ENCODE data around the gene NFIX. TPM values are rescaled to one million over a fixed set of nuclear protein-coding genes. Genes with fewer than 3 reads are reported as not detected.

Gene NFIX
- total and polyA plus RNA-seq, 2 donors (not counting 1 experiment from before 2014, with no cell fraction given): 0.69 to 5.6 TPM

DNA sequence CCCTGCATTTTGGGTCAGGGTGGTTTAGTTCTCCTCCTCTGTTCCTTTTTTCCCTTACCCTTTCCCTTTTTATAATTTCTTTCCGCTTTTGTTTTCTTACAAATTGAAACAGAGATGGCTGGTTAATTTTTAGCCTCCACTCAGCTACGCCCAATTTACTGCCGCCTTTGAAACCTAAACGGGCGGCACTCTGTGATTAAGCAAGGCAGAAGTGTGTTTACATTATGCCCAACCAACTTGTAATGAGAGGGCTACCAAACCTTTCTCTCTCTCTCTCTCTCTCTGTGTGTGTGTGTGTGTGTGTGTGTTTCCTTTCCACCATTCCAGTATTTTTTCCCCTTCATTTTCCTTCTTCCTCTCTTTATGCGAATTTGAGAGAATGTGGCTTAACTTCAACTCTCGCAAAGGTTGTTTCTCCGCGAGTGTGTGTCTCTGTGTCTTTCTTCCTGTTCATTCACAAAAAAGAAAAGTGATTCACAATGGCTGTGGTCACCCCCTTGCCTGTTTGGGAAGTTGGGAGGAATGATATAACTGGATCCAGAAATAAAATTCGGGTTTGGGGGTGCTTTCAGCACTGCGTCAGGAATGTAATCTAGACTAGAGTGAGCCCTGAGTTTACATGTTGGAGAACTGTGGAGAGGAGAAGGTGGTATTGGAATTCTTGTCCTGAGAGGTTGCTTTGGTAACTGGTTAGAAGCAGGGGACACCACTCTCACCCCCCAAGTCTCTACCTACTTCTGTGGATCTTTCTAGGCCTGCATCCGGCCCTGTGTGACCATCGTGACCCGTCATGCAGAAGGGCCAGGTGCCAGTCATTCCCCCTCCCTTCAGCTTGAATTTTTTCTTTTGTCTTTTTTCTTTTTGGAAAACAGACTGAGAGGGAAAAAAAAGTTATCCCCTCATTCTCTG, 31.4 kb downstream of the NFIX start:
- no peaks in the 10 kb centered on the region for H3K9me3 ChIP-seq (ENCODE audit: control extremely low read depth in 1 of 3, control insufficient read depth in 2 of 3, insufficient read depth in 1 of 3, low read length in 2 of 3)
- H3K27ac ChIP-seq (ENCODE audit: low read length in 2 of 2): no peak overlapping the region
- peaks cover 50% of the 10 kb centered on the region for H3K27me3 Mint-ChIP-seq
- no peak overlapping the region for H3K4me3 ChIP-seq (ENCODE audit: control extremely low read depth in 1 of 5, extremely low read depth in 1 of 5, insufficient read depth in 1 of 5, low read depth in 2 of 5, low read length in 4 of 5)
- H3K9ac ChIP-seq (ENCODE audit: low read length): no peak overlapping the region
- no peaks in the 10 kb centered on the region for H4K20me1 ChIP-seq (ENCODE audit: control insufficient read depth, insufficient read depth, low read length, poor library complexity, severe bottlenecking)
- ATAC-seq (ENCODE audit: low read depth) (no peak), DNase-seq (no peak)
- TF ChIP-seq, protein P1, sequence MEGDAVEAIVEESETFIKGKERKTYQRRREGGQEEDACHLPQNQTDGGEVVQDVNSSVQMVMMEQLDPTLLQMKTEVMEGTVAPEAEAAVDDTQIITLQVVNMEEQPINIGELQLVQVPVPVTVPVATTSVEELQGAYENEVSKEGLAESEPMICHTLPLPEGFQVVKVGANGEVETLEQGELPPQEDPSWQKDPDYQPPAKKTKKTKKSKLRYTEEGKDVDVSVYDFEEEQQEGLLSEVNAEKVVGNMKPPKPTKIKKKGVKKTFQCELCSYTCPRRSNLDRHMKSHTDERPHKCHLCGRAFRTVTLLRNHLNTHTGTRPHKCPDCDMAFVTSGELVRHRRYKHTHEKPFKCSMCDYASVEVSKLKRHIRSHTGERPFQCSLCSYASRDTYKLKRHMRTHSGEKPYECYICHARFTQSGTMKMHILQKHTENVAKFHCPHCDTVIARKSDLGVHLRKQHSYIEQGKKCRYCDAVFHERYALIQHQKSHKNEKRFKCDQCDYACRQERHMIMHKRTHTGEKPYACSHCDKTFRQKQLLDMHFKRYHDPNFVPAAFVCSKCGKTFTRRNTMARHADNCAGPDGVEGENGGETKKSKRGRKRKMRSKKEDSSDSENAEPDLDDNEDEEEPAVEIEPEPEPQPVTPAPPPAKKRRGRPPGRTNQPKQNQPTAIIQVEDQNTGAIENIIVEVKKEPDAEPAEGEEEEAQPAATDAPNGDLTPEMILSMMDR (IDR thresholded peaks at IDR 0.05): no peak
- no peaks in the 10 kb centered on the region for H3K9me3 Mint-ChIP-seq (ENCODE audit: insufficient read depth)
- WGBS (ENCODE audit: insufficient coverage): 91% methylated on average over 5 of the region's 14 CpGs
- H3K27me3 ChIP-seq (replicated peaks in 1 of 4; ENCODE audit: control extremely low read depth in 1 of 4, control insufficient read depth in 3 of 4, insufficient read depth in 4 of 4, low read length in 3 of 4): peaks cover 0 to 17% (median 9%) of the 10 kb centered on the region in 4 experiments
- no peak overlapping the region for H3K4me2 ChIP-seq (replicated peaks; ENCODE audit: low read depth, low read length, poor library complexity, severe bottlenecking)
- no peak overlapping the region for H2AFZ ChIP-seq (ENCODE audit: insufficient read depth, low read depth, low read length, poor library complexity, severe bottlenecking)
- no peak overlapping the region for H3K4me3 Mint-ChIP-seq
- H3K4me1 Mint-ChIP-seq: peaks cover 34% of the 10 kb centered on the region
- H3K36me3 ChIP-seq (replicated peaks in 1 of 2; ENCODE audit: control extremely low read depth in 1 of 2, control insufficient read depth in 1 of 2, extremely low read depth in 1 of 2, insufficient read depth in 2 of 2, low read length in 1 of 2): no peaks in the 10 kb centered on the region
- H3K4me1 ChIP-seq (ENCODE audit: control insufficient read depth in 2 of 2, insufficient read depth in 2 of 2, low read length in 2 of 2): peaks cover 25 to 29% of the 10 kb centered on the region in 2 donors
- H3K79me2 ChIP-seq (ENCODE audit: control insufficient read depth, insufficient read depth, low read length): peaks cover 3% of the 10 kb centered on the region
- ChIA-PET CTCF (interaction anchor here (0.6 to 4.7 kb wide), 5 partner anchors 14 to 555 kb away, joined by 3 to 27 read pairs (median 3); no protein-coding TSS in a partner anchor), POLR2A (no interaction called here)
- H3K27ac Mint-ChIP-seq: no peak overlapping the region
- intact Hi-C loops (cut with micrococcal nuclease): no loop called here

DNA sequence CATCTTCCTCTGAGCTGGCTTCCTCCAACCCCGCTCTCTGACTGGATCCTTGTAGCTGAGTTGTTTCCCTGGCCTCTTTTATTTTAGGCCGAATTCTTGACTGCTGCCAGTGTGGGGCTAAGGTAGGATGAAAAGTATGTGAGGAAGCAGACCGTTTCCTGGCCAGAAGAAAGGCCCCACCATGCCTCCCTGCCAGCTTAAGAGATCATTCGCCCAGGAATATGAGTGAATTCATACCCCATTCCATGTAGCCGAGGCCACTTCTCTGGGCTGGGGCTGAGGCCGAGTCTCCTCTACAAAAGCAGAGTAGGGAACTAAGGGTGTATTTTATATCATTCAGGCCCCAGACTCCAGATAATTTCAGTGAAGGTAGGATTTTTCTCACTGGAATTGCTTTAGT, 32.3 kb downstream of the NFIX start:
- no peaks in the 10 kb centered on the region for H3K9me3 ChIP-seq (ENCODE audit: control extremely low read depth in 1 of 3, control insufficient read depth in 2 of 3, insufficient read depth in 1 of 3, low read length in 2 of 3)
- TF ChIP-seq EZH2 (IDR thresholded peaks at IDR 0.05; ENCODE audit: borderline replicate concordance, insufficient read depth, low read depth, low read length, poor library complexity, severe bottlenecking): no peak
- TF ChIP-seq, protein P1 (IDR thresholded peaks at IDR 0.05): no peak
- H3K9ac ChIP-seq (ENCODE audit: low read length): no peak overlapping the region
- no peak overlapping the region for H2AFZ ChIP-seq (ENCODE audit: insufficient read depth, low read depth, low read length, poor library complexity, severe bottlenecking)
- DNase-seq: no peak
- peaks cover 20 to 23% of the 10 kb centered on the region in 2 donors for H3K4me1 ChIP-seq (ENCODE audit: control insufficient read depth in 2 of 2, insufficient read depth in 2 of 2, low read length in 2 of 2)
- Mint-ChIP-seq H3K27ac (no peak overlapping the region), H3K27me3 (peaks cover 48% of the 10 kb centered on the region), H3K9me3 (ENCODE audit: insufficient read depth) (no peaks in the 10 kb centered on the region), H3K4me1 (peaks cover 26% of the 10 kb centered on the region), H3K4me3 (no peak overlapping the region)
- H3K36me3 ChIP-seq (replicated peaks in 1 of 2; ENCODE audit: control extremely low read depth in 1 of 2, control insufficient read depth in 1 of 2, extremely low read depth in 1 of 2, insufficient read depth in 2 of 2, low read length in 1 of 2): no peaks in the 10 kb centered on the region
- no peak for ATAC-seq (ENCODE audit: low read depth)
- WGBS (ENCODE audit: insufficient coverage): 93% methylated on average over 2 of the region's 6 CpGs
- H3K4me2 ChIP-seq (replicated peaks; ENCODE audit: low read depth, low read length, poor library complexity, severe bottlenecking): no peak overlapping the region
- intact Hi-C loops (cut with micrococcal nuclease): no loop called here
- no peak overlapping the region for H3K4me3 ChIP-seq (ENCODE audit: control extremely low read depth in 1 of 5, extremely low read depth in 1 of 5, insufficient read depth in 1 of 5, low read depth in 2 of 5, low read length in 4 of 5)
- H3K27ac ChIP-seq (ENCODE audit: low read length in 2 of 2): no peak overlapping the region
- ChIA-PET CTCF (interaction anchor here (0.6 to 4.7 kb wide), 2 partner anchors 50 to 555 kb away, joined by 3 to 27 read pairs; no protein-coding TSS in a partner anchor), POLR2A (no interaction called here)
- peaks cover 3% of the 10 kb centered on the region for H3K79me2 ChIP-seq (ENCODE audit: control insufficient read depth, insufficient read depth, low read length)
- H3K27me3 ChIP-seq (replicated peaks in 1 of 4; ENCODE audit: control extremely low read depth in 1 of 4, control insufficient read depth in 3 of 4, insufficient read depth in 4 of 4, low read length in 3 of 4): peaks cover 0 to 17% (median 9%) of the 10 kb centered on the region in 4 experiments
- no peaks in the 10 kb centered on the region for H4K20me1 ChIP-seq (ENCODE audit: control insufficient read depth, insufficient read depth, low read length, poor library complexity, severe bottlenecking)
